SK-N-SH (cell line): ENCODE results near the gene GOLPH3L.

Experiments
- CTCF ChIP-seq: fragments of 200-600 bp; sonication (generic); IDR thresholded peaks from 2 replicates; pipeline ENCODE4 v1.6.1; 2017; ENCODE audit warnings: antibody characterized with exemption, mild to moderate bottlenecking, moderate library complexity
- EZH2phosphoT487 ChIP-seq: fragments of 200-600 bp; sonication (generic); IDR thresholded peaks from 2 replicates; pipeline ENCODE4 v1.6.1; 2017; ENCODE audit warnings: low read depth, mixed run types, mild to moderate bottlenecking, antibody characterized with exemption, moderate library complexity, borderline replicate concordance
- GABPA ChIP-seq: IDR thresholded peaks from 2 replicates; pipeline ENCODE4 v1.4.0; 2012; ENCODE audit warnings: low read depth, mild to moderate bottlenecking
- IRF3 ChIP-seq: fragments of 150-350 bp; IDR thresholded peaks from 2 replicates; pipeline ENCODE4 v1.6.1; 2016; ENCODE audit warnings: mild to moderate bottlenecking, low read depth, low read length
- MAX ChIP-seq: IDR thresholded peaks from 2 replicates; pipeline ENCODE4 v1.4.0; 2012; ENCODE audit warnings: low read depth
- MEF2A ChIP-seq: IDR thresholded peaks from 2 replicates; pipeline ENCODE4 v1.4.0; 2012; ENCODE audit warnings: low read depth, borderline replicate concordance
- MXI1 ChIP-seq: IDR thresholded peaks from 2 replicates; pipeline ENCODE4 v1.6.1; 2012; ENCODE audit warnings: mild to moderate bottlenecking, low read depth, low read length, improper control_type of control experiment
- NRF1 ChIP-seq: IDR thresholded peaks from 2 replicates; pipeline ENCODE4 v1.6.1; 2012; ENCODE audit warnings: low read depth, mild to moderate bottlenecking, low read length
- POLR2AphosphoS5 ChIP-seq: IDR thresholded peaks from 2 replicates; pipeline ENCODE4 v1.6.1; 2012; ENCODE audit warnings: low read depth, low read length
- RCOR1 ChIP-seq: fragments of 150-350 bp; IDR thresholded peaks from 2 replicates; pipeline ENCODE4 v1.6.1; 2017; ENCODE audit warnings: antibody characterized with exemption, low read length
- RFX5 ChIP-seq: IDR thresholded peaks from 2 replicates; pipeline ENCODE4 v1.6.1; 2012; ENCODE audit warnings: mild to moderate bottlenecking, improper control_type of control experiment, low read length
- RXRA ChIP-seq: IDR thresholded peaks from 2 replicates; pipeline ENCODE4 v1.4.0; 2012; ENCODE audit warnings: low read depth, mild to moderate bottlenecking, borderline replicate concordance
- TEAD4 ChIP-seq: IDR thresholded peaks from 2 replicates; pipeline ENCODE4 v1.4.0; 2012; ENCODE audit warnings: mild to moderate bottlenecking, borderline replicate concordance; ENCODE audit not compliant: insufficient read depth
- USF2 ChIP-seq: fragments of 150-350 bp; IDR thresholded peaks from 2 replicates; pipeline ENCODE4 v1.6.1; 2017; ENCODE audit warnings: antibody characterized with exemption, low read length, low read depth, borderline replicate concordance

- TF ChIP-seq MEF2A (no peak), CTCF (no peak), RCOR1 (no peak), MAX (no peak), USF2 (no peak), IRF3 (no peak), MXI1 (no peak), TEAD4 (no peak), EZH2phosphoT487 (no peak), POLR2AphosphoS5 (no peak), GABPA (no peak), NRF1 (no peak), RXRA (no peak), RFX5 (no peak)
These were observed 33.6 kb downstream of the GOLPH3L start for GRCh38 chr1:150663321-150663720.
